ENCODE data around the gene GPR6.

The GPR6 gene
- total RNA-seq = 0 reads per million in 4 experiments

GRCh38 chr6:109978174-109979032 lies at the start of gene GPR6:
Gene GPR6, plus strand, starts transcription at chr6:109978311. Its CDS starts 802 bp downstream, at chr6:109979113.
- DNase-seq = no peak

GRCh38 chr6:109934293-109934692 lies 43.8 kb upstream of the GPR6 start:
- DNase-seq = no peak

GRCh38 chr6:109939654-109940053 lies 38.5 kb upstream of the GPR6 start:
- DNase-seq = no peak

GRCh38 chr6:109944448-109944847 lies 33.7 kb upstream of the GPR6 start:
- DNase-seq = no peak

GRCh38 chr6:109945091-109945490 lies 33.0 kb upstream of the GPR6 start:
- DNase-seq = no peak

GRCh38 chr6:109946979-109947378 lies 31.1 kb upstream of the GPR6 start:
- no peak for DNase-seq

- no peak for DNase-seq
Measured at GRCh38 chr6:109949281-109950065, 28.6 kb upstream of the GPR6 start.

- no peak for DNase-seq
Measured at GRCh38 chr6:109955491-109955890, 22.6 kb upstream of the GPR6 start.

GRCh38 chr6:109958626-109959025 lies 19.5 kb upstream of the GPR6 start:
- DNase-seq = no peak

GRCh38 chr6:109961611-109962041 lies 16.5 kb upstream of the GPR6 start:
- DNase-seq = no peak

GRCh38 chr6:109962271-109962670 lies 15.8 kb upstream of the GPR6 start:
- DNase-seq = no peak

- DNase-seq = no peak
Measured at GRCh38 chr6:109963598-109964170, 14.4 kb upstream of the GPR6 start.

GRCh38 chr6:109964949-109965348 lies 13.2 kb upstream of the GPR6 start:
- DNase-seq = no peak

GRCh38 chr6:109966299-109966698 lies 11.8 kb upstream of the GPR6 start:
- DNase-seq = no peak

- no peak for DNase-seq
Measured at GRCh38 chr6:109977791-109978173, 329 bp upstream of the GPR6 start.

GRCh38 chr6:109979033-109979921 lies 1.2 kb downstream of the GPR6 start:
- no peak for DNase-seq

- DNase-seq = no peak
Measured at GRCh38 chr6:109984410-109984809, 6.3 kb downstream of the GPR6 start.

- DNase-seq = no peak
Measured at GRCh38 chr6:109987196-109987595, 9.1 kb downstream of the GPR6 start.

GRCh38 chr6:109991201-109992101 lies 13.3 kb downstream of the GPR6 start:
- no peak for DNase-seq

- no peak for DNase-seq
Measured at GRCh38 chr6:109998159-109998785, 20.2 kb downstream of the GPR6 start.

GRCh38 chr6:109999740-110000139 lies 21.6 kb downstream of the GPR6 start:
- no peak for DNase-seq

All from effector CD8-positive, alpha-beta T cell (primary cell).